CD4-positive, CD25-positive, alpha-beta regulatory T cell (primary cell): ENCODE measurements around the gene MYO10. TPM values are rescaled to one million over a fixed set of nuclear protein-coding genes. Genes with fewer than 3 reads are reported as not detected.

ENCODE experiments used
- ATAC-seq, 2 donors: fragments of 150-1000 bp; cut with Tn5 transposase; one replicate each; pipeline ENCODE4 v1.10.0; 2021; ENCODE audit warnings: low read depth in 2 of 2, moderate number of reproducible peaks in 2 of 2, moderate library complexity in 1 of 2
- DNase-seq, 3 donors: peaks; one replicate each; pipeline versions ENCODE4 v3.0.0 to v3.0.0-alpha.2; 2012 to 2022; ENCODE audit warnings: mixed read lengths in 1 of 3
- H3K27ac ChIP-seq: one replicate; pipeline ENCODE4 v1.7.0; 2013; ENCODE audit warnings: mild to moderate bottlenecking, low read length; ENCODE audit not compliant: insufficient read depth, poor library complexity, severe bottlenecking
- H3K27me3 ChIP-seq: one replicate; pipeline ENCODE4 v1.7.0; 2013; ENCODE audit warnings: low read length; ENCODE audit not compliant: control insufficient read depth, insufficient read depth
- H3K36me3 ChIP-seq: one replicate; pipeline ENCODE4 v1.7.0; 2013; ENCODE audit warnings: mild to moderate bottlenecking, low read length, moderate library complexity; ENCODE audit not compliant: control insufficient read depth, insufficient read depth
- H3K4me1 ChIP-seq: 2 replicates; pipeline ENCODE4 v1.7.0; 2013; ENCODE audit warnings: mild to moderate bottlenecking, low read length; ENCODE audit not compliant: insufficient read depth, control insufficient read depth, poor library complexity, severe bottlenecking
- H3K4me3 ChIP-seq: one replicate; pipeline ENCODE4 v1.7.0; 2013; ENCODE audit warnings: low read depth, mild to moderate bottlenecking, low read length, moderate library complexity
- H3K9me3 ChIP-seq, 2 experiments: 1 replicate in 1 of 2; 2 replicates in 1 of 2; pipeline ENCODE4 v1.7.0; 2013; ENCODE audit warnings: low read length in 2 of 2, mild to moderate bottlenecking in 1 of 2, moderate library complexity in 1 of 2; ENCODE audit not compliant: control insufficient read depth in 2 of 2
- H3K27ac Mint-ChIP-seq, 3 donors: one replicate each; pipeline ENCODE4 v1.8.0; 2020 to 2022; ENCODE audit warnings: mild to moderate bottlenecking in 3 of 3, mixed read lengths in 3 of 3, moderate library complexity in 2 of 3
- H3K27me3 Mint-ChIP-seq: one replicate; pipeline ENCODE4 v1.8.0; 2022; ENCODE audit warnings: mild to moderate bottlenecking, mixed read lengths
- H3K36me3 Mint-ChIP-seq: one replicate; pipeline ENCODE4 v1.8.0; 2020; ENCODE audit warnings: mixed read lengths
- H3K4me1 Mint-ChIP-seq, 4 donors: one replicate each; pipeline ENCODE4 v1.8.0; 2020 to 2022; ENCODE audit warnings: mixed read lengths in 4 of 4, mild to moderate bottlenecking in 1 of 4
- H3K4me3 Mint-ChIP-seq, 4 donors: one replicate each; pipeline ENCODE4 v1.8.0; 2020 to 2022; ENCODE audit warnings: mild to moderate bottlenecking in 4 of 4, mixed read lengths in 4 of 4, moderate library complexity in 3 of 4
- H3K9me3 Mint-ChIP-seq, 7 donors: one replicate each; pipeline ENCODE4 v1.8.0; 2020 to 2022; ENCODE audit warnings: mixed read lengths in 7 of 7, mild to moderate bottlenecking in 3 of 7, moderate library complexity in 2 of 7
- polyA plus RNA-seq, 4 donors: library from polyadenylated mRNA; unstranded; fragments of 300-500 nt; fragmentation: Illumina TruSeq; gene quantifications; one replicate each; pipeline ENCODE4 v1.2.3, GENCODE V29; 2021
- total RNA-seq: library from RNA; stranded (reverse); gene quantifications from one replicate; pipeline ENCODE4 v1.2.3, GENCODE V29; 2022

MYO10 gene
- total and polyA plus RNA-seq, 5 donors from 2014 or later = 0.01 to 0.05 (median 0.02) TPM; not detected in 1

DNA sequence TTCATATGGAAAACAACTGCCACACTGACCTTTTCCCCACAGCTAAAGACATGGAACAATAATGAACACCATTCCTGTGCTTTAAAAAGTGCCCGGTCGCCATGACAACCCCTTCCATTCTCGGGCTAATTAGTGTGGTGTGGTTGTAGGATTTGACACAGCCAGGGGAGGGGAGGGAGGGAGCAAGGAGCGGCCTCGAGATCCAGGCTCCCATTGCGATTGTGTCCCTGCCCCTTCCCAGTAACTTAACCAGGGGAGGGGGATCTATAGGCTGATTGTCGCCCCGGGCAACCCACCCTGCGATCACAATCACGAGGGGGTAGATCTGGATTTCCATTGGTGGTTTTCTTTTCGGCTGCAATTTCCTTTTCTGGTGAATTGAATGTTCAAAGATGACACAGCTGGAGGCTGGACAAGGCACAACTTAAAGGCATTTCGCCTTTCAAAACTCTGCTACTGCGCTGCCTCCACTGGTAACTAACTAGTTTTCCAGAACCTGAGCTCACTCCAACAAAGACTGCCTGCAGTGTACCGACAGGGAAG is 222.6 kb downstream of the MYO10 start:
- Histone ChIP-seq H3K4me3 (no peak overlapping the region), H3K36me3 (no peaks in the 10 kb centered on the region), H3K9me3 (no peaks in the 10 kb centered on the region), H3K27me3 (no peaks in the 10 kb centered on the region), H3K27ac (no peak overlapping the region), H3K4me1 (no peaks in the 10 kb centered on the region)
- ATAC-seq (no peak), DNase-seq (no peak)
- H3K36me3 Mint-ChIP-seq = no peaks in the 10 kb centered on the region
- peaks cover 0 to 4% (median 0%) of the 10 kb centered on the region in 4 donors for H3K4me1 Mint-ChIP-seq
- H3K27ac Mint-ChIP-seq = no peak overlapping the region
- peaks cover 9% of the 10 kb centered on the region for H3K27me3 Mint-ChIP-seq
- no peaks in the 10 kb centered on the region for H3K9me3 Mint-ChIP-seq
- H3K4me3 Mint-ChIP-seq = no peak overlapping the region

GRCh38 chr5:16712620-16713019 is 223.5 kb downstream of the MYO10 start:
- H3K27ac Mint-ChIP-seq = no peak overlapping the region
- DNase-seq = no peak
- peaks cover 16% of the 10 kb centered on the region for H3K27me3 Mint-ChIP-seq
- Histone ChIP-seq H3K9me3 (no peaks in the 10 kb centered on the region), H3K4me3 (no peak overlapping the region), H3K27me3 (no peaks in the 10 kb centered on the region), H3K36me3 (no peaks in the 10 kb centered on the region), H3K27ac (no peak overlapping the region), H3K4me1 (no peaks in the 10 kb centered on the region)
- no peak overlapping the region for H3K4me3 Mint-ChIP-seq
- peaks cover 0 to 4% (median 0%) of the 10 kb centered on the region in 4 donors for H3K4me1 Mint-ChIP-seq
- no peaks in the 10 kb centered on the region for H3K36me3 Mint-ChIP-seq
- no peak for ATAC-seq
- no peaks in the 10 kb centered on the region for H3K9me3 Mint-ChIP-seq

GRCh38 chr5:16712178-16712577 is 223.9 kb downstream of the MYO10 start:
- no peak overlapping the region for H3K27ac Mint-ChIP-seq
- Histone ChIP-seq H3K4me3 (no peak overlapping the region), H3K36me3 (no peaks in the 10 kb centered on the region), H3K9me3 (no peaks in the 10 kb centered on the region), H3K27me3 (no peaks in the 10 kb centered on the region), H3K27ac (no peak overlapping the region), H3K4me1 (no peaks in the 10 kb centered on the region)
- ATAC-seq (no peak), DNase-seq (no peak)
- H3K4me3 Mint-ChIP-seq = no peak overlapping the region
- peaks cover 19% of the 10 kb centered on the region for H3K27me3 Mint-ChIP-seq
- H3K36me3 Mint-ChIP-seq = no peaks in the 10 kb centered on the region
- H3K4me1 Mint-ChIP-seq = peaks cover 0 to 4% (median 0%) of the 10 kb centered on the region in 4 donors
- no peaks in the 10 kb centered on the region for H3K9me3 Mint-ChIP-seq

- H3K4me3 Mint-ChIP-seq = no peak overlapping the region
- Histone ChIP-seq H3K27me3 (no peaks in the 10 kb centered on the region), H3K4me3 (no peak overlapping the region), H3K9me3 (no peaks in the 10 kb centered on the region), H3K36me3 (no peaks in the 10 kb centered on the region), H3K4me1 (no peaks in the 10 kb centered on the region), H3K27ac (no peak overlapping the region)
- H3K4me1 Mint-ChIP-seq = peaks cover 0 to 4% (median 0%) of the 10 kb centered on the region in 4 donors
- no peaks in the 10 kb centered on the region for H3K36me3 Mint-ChIP-seq
- DNase-seq (no peak), ATAC-seq (no peak)
- H3K27ac Mint-ChIP-seq = no peak overlapping the region
- peaks cover 19% of the 10 kb centered on the region for H3K27me3 Mint-ChIP-seq
- no peaks in the 10 kb centered on the region for H3K9me3 Mint-ChIP-seq
Observed at GRCh38 chr5:16709691-16710433, 226.2 kb downstream of the MYO10 start.

DNA sequence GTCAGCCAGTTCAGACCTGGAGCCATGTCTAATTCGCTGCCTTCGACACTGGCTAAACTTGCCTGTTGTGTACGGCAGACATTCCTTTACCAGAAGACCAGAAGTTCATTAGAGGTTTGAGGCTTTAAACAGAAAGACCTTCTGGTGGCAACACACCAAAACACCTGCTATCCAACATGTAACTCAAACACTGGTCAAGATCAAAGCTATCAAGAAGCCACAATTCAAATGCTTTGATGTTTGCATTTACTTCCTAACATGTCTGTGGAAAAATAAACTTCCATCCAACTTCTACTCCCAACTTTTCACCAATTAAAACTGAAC is 228.3 kb downstream of the MYO10 start:
- Histone ChIP-seq H3K4me1 (no peaks in the 10 kb centered on the region), H3K9me3 (no peaks in the 10 kb centered on the region), H3K27ac (no peak overlapping the region), H3K27me3 (no peaks in the 10 kb centered on the region), H3K4me3 (no peak overlapping the region), H3K36me3 (no peaks in the 10 kb centered on the region)
- Mint-ChIP-seq H3K9me3 (no peaks in the 10 kb centered on the region), H3K4me3 (no peak overlapping the region), H3K27me3 (peaks cover 13% of the 10 kb centered on the region), H3K4me1 (no peaks in the 10 kb centered on the region), H3K27ac (no peak overlapping the region), H3K36me3 (no peaks in the 10 kb centered on the region)
- ATAC-seq = no peak
- no peak for DNase-seq

DNA sequence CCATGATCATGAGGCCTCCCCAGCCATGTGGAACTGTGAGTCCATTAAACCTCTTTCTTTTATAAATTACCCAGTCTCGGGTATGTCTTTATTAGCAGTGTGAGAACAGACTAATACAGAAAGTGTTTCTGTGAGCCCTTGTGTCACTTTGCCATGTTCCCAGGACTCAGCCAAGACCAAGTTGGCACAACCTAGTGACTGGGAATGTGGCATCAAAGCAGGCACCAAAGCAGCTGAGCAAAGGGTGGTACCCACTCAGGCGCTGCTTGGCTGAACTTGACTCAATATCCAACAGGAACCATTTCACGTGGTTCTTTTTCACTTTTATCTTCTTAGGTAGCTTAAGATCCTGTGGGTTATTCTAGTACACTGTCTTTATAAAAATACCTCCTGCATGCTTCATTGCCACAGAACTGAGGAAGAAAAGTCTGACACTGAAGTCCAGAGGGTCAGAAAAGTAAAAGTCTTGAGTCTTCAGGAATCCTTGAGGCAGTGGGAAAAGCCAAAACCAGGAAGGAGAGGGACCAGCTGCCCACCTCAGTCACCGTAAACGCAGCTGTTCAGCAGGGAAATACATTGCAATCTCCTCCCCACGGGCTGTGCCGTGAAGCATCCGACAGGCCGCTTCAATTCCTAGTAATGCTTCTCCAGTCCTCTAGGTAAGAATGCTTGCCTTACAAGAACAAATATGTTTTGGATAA is 228.8 kb downstream of the MYO10 start:
- H3K4me1 ChIP-seq = no peaks in the 10 kb centered on the region
- Mint-ChIP-seq H3K4me3 (no peak overlapping the region), H3K4me1 (no peaks in the 10 kb centered on the region), H3K27me3 (peaks cover 10% of the 10 kb centered on the region), H3K9me3 (no peaks in the 10 kb centered on the region), H3K36me3 (no peaks in the 10 kb centered on the region), H3K27ac (no peak overlapping the region)
- H3K4me3 ChIP-seq = no peak overlapping the region
- H3K27ac ChIP-seq = no peak overlapping the region
- H3K9me3 ChIP-seq = no peaks in the 10 kb centered on the region
- ATAC-seq (no peak), DNase-seq (no peak)
- no peaks in the 10 kb centered on the region for H3K36me3 ChIP-seq
- H3K27me3 ChIP-seq = no peaks in the 10 kb centered on the region

GRCh38 chr5:16704945-16705344 is 231.1 kb downstream of the MYO10 start:
- Histone ChIP-seq H3K9me3 (no peaks in the 10 kb centered on the region), H3K27ac (no peak overlapping the region), H3K27me3 (no peaks in the 10 kb centered on the region), H3K4me3 (no peak overlapping the region), H3K36me3 (no peaks in the 10 kb centered on the region), H3K4me1 (no peaks in the 10 kb centered on the region)
- Mint-ChIP-seq H3K9me3 (no peaks in the 10 kb centered on the region), H3K4me3 (no peak overlapping the region), H3K36me3 (no peaks in the 10 kb centered on the region), H3K4me1 (no peaks in the 10 kb centered on the region), H3K27ac (no peak overlapping the region), H3K27me3 (peaks cover 16% of the 10 kb centered on the region)
- ATAC-seq (no peak), DNase-seq (no peak)
